B cell (primary cell): ENCODE results near the gene CTDP1.

ENCODE experiments used
- EZH2 ChIP-seq: IDR thresholded peaks from 2 replicates; pipeline ENCODE4 v1.6.1; 2012; ENCODE audit warnings: borderline replicate concordance, low read depth, mild to moderate bottlenecking, moderate library complexity, low read length; ENCODE audit not compliant: insufficient read depth, poor library complexity, severe bottlenecking
- TF ChIP-seq, protein P1 (sequence below): fragments of 200-600 bp; IDR thresholded peaks from one replicate; pipeline ENCODE4 v1.8.0; 2022; ENCODE audit warnings: antibody characterized with exemption, mild to moderate bottlenecking

DNA sequence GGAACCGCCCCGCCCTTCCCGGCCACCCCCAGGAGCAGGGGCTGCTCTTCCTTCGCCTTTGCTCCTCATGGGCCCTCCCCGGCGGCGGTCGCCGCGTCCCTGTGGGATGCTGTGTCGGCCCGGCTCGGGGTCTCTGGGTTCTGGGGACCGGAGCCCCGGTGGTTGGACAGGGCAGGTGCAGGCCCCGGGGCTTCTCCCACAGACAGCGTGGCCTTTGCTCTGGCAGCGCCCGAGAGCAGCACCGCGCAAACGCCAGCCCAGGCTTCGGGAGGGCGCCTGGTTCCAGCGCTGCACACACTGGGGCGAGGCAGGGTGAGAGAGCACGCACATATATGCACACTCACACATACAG, 109.1 kb downstream of the CTDP1 start:
- TF ChIP-seq, protein P1, sequence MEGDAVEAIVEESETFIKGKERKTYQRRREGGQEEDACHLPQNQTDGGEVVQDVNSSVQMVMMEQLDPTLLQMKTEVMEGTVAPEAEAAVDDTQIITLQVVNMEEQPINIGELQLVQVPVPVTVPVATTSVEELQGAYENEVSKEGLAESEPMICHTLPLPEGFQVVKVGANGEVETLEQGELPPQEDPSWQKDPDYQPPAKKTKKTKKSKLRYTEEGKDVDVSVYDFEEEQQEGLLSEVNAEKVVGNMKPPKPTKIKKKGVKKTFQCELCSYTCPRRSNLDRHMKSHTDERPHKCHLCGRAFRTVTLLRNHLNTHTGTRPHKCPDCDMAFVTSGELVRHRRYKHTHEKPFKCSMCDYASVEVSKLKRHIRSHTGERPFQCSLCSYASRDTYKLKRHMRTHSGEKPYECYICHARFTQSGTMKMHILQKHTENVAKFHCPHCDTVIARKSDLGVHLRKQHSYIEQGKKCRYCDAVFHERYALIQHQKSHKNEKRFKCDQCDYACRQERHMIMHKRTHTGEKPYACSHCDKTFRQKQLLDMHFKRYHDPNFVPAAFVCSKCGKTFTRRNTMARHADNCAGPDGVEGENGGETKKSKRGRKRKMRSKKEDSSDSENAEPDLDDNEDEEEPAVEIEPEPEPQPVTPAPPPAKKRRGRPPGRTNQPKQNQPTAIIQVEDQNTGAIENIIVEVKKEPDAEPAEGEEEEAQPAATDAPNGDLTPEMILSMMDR = no peak
- no peak for TF ChIP-seq EZH2
